Activated CD4-positive, alpha-beta T cell treated with anti-CD3 and anti-CD28 coated beads, Interleukin-2, amount 50 U/mL, for 48 hours (primary cell): ENCODE measurements around the gene SOCS4.
"Not testable (repeated sequence)": the region's sequence is repeated elsewhere in the genome, so short reads cannot be mapped to it uniquely, and the experiment has no call there.

ENCODE experiments used
- DNase-seq, 2 experiments: peaks; one replicate each; pipeline ENCODE4 v3.0.0-alpha.2; 2020

Gene SOCS4

GRCh38 chr14:55052269-55052930, 25.4 kb downstream of the SOCS4 start:
- DNase-seq: no peak

GRCh38 chr14:55053018-55053417, 26.0 kb downstream of the SOCS4 start:
- no peak for DNase-seq

DNA sequence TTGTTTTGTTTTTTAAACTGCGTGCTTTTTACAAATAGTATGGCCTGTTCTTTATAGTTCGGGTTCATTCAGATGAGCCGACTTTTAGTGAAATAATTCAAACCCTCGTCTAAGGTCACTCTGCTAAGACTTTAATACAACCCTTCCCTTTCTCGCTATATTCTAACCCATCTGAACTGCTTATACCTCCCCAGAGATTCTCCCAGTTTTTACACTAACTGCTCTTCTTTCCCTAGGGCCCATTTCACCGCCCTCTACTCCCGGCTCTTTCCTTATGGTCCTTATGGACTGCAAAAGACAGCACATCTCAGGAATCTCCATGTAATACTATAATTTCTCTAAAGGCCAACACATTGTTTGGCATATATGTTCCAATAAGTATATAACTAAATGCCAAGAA, 26.5 kb downstream of the SOCS4 start:
- DNase-seq: no peak

GRCh38 chr14:55054098-55054497, 27.1 kb downstream of the SOCS4 start:
- DNase-seq: no peak

GRCh38 chr14:55057919-55058318, 30.9 kb downstream of the SOCS4 start:
- no peak for DNase-seq

DNA sequence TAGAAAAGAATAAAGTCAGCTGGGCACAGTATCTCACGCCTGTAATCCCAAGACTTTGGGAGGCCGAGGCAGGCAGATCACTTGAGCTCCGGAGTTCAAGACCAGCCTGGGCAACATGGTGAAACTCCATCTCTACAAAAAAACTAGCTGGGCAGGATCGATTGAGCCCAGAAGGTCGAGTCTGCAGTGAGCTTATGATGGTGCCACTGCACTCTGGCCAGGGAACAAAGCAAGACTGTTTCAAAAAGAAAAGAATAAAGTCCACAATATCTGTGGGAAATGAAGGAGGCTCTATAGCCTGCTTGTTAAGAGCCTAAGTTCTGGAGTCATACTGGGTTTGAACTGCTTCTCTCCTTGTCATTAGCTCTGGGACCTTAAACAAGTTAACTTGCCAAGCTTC, 32.3 kb downstream of the SOCS4 start:
- DNase-seq: no peak

DNA sequence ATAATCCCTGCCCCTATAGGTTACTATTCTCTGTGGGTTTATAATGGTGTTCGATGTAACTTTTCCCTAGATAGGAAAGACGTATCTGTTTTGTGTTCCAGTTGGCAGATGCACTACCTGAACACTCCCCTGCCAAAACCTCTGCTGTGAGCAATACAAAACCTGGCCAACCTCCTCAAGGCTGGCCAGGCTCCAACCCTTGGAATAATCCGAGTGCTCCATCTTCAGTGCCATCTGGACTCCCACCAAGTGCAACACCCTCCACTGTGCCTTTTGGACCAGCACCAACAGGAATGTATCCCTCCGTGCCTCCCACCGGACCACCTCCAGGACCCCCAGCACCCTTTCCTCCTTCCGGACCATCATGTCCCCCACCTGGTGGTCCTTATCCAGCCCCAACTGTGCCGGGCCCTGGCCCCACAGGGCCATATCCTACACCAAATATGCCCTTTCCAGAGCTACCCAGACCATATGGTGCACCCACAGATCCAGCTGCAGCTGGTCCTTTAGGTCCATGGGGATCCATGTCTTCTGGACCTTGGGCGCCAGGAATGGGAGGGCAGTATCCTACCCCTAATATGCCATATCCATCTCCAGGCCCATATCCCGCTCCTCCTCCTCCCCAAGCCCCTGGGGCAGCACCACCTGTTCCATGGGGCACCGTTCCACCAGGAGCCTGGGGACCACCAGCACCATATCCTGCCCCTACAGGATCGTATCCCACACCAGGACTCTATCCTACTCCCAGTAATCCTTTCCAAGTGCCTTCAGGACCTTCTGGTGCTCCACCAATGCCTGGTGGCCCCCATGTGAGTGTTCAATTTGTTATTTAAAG, 35.7 kb downstream of the SOCS4 start:
- no peak for DNase-seq

GRCh38 chr14:55064896-55065295, 37.9 kb downstream of the SOCS4 start:
- DNase-seq: not testable (repeated sequence)

- no peak for DNase-seq
Measured at GRCh38 chr14:55065411-55065810, 38.4 kb downstream of the SOCS4 start.

DNA sequence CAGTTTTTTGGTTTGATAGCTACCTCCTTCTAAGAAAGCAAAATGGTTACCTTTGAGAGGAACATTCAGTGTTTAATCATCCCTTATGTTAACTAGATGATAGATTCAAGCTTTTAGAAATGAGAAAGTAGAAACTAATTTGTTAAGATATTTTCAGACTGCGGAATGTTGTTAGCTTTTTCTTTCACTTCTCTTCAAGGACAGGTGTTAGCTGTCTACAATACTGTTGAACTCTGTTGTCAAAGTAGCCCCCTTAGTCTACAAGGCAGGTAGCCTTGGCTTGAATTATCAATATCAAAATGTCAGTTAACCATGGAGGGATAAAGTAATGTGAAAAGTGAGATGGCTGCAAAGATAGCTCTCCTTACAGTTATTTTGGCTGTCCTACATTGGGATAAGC, 39.2 kb downstream of the SOCS4 start:
- no peak for DNase-seq

DNA sequence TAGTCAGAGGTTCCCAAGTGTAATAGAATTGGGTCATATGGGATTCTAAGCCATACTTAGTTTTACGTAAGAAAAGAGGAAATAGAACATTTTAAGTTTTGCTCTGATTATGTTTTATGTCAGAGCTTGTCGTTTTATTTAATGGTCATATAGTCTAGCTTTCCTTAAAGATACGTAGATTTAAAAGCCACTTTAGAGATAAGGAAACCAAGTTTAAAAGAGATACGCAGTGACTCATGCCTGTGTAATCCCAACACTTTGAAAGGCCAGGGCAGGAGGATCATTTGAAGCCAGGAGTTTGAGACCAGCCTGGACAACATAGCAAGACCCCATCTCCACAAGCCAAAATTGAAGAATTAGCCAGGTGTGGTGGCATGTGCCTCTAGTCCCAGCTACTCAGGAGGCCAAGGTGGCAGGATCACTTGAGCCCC, 44.0 kb downstream of the SOCS4 start:
- no peak for DNase-seq

DNA sequence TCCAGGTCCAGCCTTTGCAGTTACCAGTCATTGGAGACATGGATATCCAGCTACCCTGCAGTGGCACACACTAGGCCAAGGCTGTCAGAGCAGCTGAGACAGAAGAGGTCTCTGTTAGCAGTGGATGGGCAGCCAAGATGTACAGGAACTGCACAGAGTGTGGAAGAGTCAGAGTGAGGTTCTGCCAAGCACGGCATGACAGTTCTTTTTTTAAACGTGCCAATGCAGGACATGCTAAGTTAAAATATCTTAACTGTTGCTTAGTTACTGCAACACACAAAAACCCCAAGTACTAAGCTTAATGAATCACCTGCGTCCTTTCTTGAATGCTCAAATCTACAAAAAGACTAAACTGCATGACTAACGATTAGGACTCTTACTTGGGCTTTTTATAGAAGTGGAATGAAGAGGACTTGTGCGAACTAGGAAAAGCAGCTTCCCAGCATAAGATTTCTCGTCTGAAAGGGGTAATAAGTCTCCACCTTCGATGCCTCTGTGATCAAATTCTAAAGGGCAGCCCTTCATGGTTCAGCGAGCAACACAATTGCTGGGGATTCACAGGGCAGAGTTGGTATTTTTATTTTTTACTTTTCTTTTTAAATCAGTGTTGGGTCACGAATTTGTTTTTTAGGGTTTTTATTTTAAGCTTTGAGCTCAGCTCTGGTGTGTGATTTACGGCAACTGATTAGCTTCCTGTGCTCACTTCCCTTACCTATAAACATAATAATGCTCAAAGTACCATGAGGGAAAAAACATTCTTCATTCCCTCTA, 45.0 kb downstream of the SOCS4 start:
- peak in 1 of 2 experiments; percentile 21 for DNase-seq

- DNase-seq: no peak
Measured at GRCh38 chr14:55073856-55074255, 46.8 kb downstream of the SOCS4 start.

DNA sequence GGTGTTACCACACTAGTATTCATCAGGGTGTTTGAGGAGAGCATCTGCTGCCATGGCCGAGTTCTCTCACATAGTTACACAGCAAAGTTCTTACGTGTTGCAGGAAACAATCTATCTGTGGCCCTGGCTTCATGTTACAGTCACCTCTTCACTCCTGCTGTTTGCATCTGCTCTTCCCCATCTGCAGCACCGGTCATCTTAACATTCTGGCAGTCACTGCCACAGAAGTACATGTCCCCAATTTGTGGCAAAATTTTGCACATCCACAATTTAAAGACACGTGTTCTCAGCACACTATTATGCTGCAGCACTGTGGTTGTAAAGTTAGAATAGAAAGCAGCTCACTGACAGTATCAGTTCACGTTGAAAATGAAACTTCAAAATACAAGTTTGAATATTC, 47.6 kb downstream of the SOCS4 start:
- DNase-seq: no peak

- no peak for DNase-seq
Measured at GRCh38 chr14:55075628-55076175, 48.7 kb downstream of the SOCS4 start.

DNA sequence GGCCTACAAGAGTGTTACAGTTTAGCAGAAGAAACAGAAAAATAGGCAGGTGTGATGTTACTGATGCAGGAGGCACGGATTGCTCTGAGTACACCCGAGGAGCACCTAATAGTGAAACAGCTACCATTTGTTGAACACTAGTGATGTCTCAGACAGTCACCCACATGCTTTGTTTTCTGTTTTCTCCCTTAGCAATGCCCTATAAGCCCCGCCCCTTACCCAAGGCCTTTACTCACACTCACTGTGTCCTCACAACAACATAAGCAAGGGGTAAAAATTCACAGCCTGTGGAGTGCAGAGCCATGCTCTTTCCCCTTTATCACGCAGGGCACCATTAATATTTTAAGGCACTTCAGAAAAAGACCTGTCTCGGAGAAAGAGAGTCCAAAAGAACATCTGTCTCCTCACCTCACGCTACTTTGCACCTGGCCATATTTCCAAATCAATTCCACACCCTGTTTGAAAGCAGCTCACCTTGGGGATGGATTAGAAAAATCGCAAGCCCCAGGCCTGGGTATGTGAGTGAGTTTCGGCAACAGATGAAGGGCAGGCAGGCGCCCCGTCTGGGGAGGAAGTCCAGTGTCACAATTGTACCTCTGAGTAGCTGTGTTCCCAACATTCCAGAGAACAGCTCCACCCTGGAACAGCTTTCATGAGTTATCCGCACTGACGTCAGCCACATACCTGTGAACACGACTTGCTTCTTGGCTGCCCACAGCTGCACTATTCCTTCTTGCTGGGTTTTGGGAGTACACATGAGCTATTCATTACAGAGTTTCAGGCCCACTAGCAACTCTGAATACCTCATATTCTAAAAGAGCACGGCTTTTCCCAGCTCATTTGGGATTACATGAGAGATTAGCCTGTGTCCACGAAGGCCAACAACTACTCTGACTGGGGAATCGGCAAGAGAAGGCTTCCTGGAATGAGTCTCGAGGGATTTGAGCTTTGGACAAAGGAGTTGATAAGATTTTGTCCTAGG, 50.4 kb downstream of the SOCS4 start:
- peak in 1 of 2 experiments; percentile 27 for DNase-seq

GRCh38 chr14:55079961-55080360, 52.9 kb downstream of the SOCS4 start:
- DNase-seq: not testable (repeated sequence)

- no peak for DNase-seq
Measured at GRCh38 chr14:55084401-55085059, 57.5 kb downstream of the SOCS4 start.

- no peak for DNase-seq
Measured at GRCh38 chr14:55085060-55085660, 58.1 kb downstream of the SOCS4 start.

GRCh38 chr14:55086938-55087337, 59.9 kb downstream of the SOCS4 start:
- DNase-seq: no peak

GRCh38 chr14:55088356-55088755, 61.3 kb downstream of the SOCS4 start:
- no peak for DNase-seq
